Myocyte (in vitro differentiated cells): ENCODE measurements around the gene NDUFA12. TPM values are rescaled to one million over a fixed set of nuclear protein-coding genes. Genes with fewer than 3 reads are reported as not detected.
"Not testable (repeated sequence)": the region's sequence is repeated elsewhere in the genome, so short reads cannot be mapped to it uniquely, and the experiment has no call there.

Source experiments
- DNase-seq: peaks from one replicate; pipeline ENCODE4 v3.0.0-alpha.2; 2012; ENCODE audit warnings: low read depth
- polyA plus RNA-seq: library from polyadenylated mRNA; unstranded; fragments of >200 nt; gene quantifications from one replicate; pipeline ENCODE4 v1.2.1, GENCODE V29; 2012; ENCODE audit warnings: missing spikeins
- total RNA-seq: library from RNA; depleted of rRNA; stranded (reverse); fragments of >200 nt; gene quantifications from 2 replicates; pipeline ENCODE4 v1.2.3, GENCODE V29; 2014

NDUFA12 gene
- 254 and 256 TPM in 2 replicates for total RNA-seq
- polyA plus RNA-seq: 137 TPM

DNA sequence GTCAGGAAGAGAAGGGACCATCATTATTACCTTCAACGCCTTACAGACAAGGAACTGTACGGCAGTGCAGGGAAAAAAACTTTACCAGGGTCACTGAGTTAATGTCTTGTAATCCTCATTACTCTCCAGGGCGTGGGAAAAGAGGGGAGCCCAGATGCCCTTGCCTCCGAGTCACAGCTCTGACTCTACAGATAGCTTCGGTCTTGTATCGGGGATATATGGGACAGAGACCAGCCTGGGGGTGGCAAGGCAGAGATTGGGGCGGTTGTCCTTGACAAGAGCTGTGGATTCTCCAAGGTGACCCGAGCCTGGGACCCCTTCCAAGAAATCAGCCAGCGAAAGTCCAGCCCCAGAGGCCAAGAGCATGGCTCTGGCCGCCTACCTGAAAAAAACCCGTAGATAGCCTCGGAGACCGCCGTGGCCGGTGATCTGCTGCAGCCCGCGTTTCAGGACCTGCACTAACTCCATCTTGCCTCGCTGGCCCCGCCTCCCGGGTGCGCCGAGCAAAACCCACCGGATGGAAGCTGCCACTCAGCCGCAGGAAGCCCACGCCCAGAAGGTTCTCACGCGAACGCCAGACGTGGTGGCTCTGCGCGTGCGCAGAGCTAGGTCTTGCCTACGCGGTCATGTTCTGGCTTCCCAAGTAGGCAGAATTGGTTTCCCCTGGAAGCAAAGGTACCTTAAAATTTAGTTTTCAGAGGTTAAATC lies at the start of gene NDUFA12:
TSS of gene NDUFA12 (minus strand) at position 485 of the 708 bp plus-strand sequence. CDS start at position 468, 17 bp downstream.
- peak; percentile 98 for DNase-seq

DNA sequence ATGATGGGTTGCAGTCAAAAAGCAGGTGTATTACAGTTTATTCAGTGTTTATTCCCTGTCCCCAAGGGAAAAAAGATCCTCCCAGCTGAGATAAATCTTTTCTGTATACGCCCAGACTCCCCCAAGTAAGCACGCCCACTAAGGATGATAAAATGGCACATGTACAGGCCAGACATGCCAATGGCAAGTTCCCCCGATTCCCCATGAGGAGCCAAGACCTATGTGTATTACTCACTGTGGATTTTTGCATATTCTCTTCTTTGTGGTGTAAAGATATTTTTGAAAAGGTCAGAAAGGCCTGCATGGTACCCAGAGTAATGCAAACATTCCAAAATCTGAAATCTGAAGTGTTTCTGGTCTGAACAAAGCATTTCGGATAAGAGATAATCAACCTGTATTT lies 47.7 kb upstream of the NDUFA12 start:
- no peak for DNase-seq

DNA sequence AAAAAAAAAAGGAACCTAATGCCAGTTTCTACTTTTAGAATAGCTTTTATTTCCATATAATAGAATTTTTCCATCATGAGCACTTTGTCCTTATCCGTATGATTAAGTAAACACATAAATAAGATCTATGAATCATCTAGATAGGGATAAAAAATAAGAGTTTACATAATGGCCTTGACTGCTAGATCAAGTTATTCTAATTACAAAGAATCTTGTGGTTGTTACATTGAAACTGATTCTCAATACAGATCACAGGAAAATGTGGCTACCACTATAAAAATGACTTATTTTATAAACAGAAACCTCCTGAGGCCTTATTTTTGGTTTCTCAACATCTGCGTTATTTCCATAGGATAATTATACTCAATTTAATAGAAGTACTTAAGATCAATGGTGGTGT lies 34.4 kb upstream of the NDUFA12 start:
- no peak for DNase-seq

DNA sequence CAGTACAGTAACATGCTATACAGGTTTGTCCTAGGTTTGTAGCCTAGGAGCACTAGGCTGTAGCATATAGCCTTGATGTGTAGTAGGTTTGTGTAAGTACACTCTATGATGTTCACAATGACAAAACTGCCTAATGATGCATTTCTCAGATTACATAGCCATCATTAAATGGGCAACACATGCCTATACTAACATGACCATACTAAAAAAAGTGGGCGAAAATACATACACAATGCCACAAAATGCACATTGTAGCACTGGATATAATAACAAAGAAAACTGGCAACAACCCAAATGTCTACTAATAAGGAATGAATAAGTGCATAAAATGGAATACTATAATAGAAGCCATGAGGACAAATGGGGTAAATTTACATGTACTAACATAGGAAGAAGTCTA lies 31.3 kb upstream of the NDUFA12 start:
- DNase-seq: no peak

DNA sequence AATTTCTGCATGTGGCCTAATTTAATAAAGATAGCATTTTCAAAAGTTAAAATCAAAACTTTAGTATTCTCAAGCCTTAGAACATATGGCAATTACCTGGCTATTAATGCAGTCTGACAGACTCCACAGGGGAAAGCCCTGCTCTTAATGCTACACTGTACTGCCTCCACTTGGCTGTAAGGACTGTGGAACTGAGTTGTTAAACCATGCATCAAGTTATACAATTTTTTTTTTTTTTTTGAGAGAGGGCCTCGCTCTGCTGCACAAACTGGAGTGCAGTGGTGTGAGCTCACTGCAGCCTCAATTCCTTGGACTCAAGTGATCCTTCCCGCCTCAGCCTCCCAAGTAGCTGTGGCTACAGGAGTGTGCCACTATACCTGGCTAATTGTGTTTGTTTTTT lies 19.0 kb upstream of the NDUFA12 start:
- DNase-seq: no peak

DNA sequence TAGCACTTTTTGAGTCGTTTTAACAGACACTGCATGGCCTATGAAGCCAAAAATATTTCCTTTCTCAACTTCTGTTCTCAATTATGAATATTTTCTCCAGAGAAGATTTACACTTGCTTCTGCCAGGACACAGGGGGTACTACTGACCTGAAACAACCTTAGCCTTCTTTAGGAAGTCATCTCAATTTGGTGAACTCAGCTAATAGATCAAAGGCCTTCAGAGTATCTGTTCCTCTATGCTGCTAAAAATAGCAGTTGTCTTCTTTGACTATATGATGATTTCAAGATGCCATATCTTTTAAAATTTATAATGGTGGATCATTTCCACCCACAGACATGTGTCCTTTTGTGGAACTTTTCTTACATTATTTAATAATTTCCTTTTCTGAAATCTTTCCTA lies 14.0 kb upstream of the NDUFA12 start:
- no peak for DNase-seq

DNA sequence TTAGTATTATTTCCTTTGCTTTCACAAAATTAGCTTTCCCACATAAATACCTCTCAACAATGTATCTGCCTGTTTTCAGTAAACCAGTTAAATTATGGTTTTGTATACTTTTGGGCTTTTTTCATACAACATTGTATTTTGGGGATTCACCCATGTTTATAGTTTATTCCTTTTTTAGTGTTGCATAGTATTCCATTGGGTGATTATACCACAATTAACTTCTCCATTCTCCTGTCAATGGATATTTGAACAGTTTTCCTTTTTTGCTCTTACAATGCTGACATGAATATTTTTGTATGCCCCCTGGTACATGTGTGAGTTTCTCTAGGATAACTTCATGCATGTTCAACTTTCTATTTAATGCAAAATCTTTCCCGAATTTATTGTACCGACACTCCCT lies 12.6 kb upstream of the NDUFA12 start:
- DNase-seq: no peak

DNA sequence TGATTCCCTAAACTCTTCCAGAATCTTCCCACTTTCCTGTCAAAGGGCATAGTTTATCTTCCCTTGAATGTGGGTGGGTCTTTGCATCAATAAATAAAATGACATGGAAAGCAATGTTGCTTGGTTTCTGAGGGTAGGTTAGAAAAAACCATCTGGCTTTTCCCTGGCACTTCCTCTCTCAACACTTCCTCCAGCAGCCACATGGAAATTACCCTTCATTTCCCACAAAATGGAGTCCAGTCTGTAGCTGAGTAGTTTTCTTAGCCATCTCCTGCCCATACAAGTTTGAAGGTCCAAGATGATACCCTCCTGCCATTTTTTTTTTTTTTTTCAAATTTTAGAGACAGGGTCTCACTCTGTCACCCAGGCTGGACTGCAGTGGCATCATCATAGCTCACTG lies 11.1 kb upstream of the NDUFA12 start:
- DNase-seq: no peak

DNA sequence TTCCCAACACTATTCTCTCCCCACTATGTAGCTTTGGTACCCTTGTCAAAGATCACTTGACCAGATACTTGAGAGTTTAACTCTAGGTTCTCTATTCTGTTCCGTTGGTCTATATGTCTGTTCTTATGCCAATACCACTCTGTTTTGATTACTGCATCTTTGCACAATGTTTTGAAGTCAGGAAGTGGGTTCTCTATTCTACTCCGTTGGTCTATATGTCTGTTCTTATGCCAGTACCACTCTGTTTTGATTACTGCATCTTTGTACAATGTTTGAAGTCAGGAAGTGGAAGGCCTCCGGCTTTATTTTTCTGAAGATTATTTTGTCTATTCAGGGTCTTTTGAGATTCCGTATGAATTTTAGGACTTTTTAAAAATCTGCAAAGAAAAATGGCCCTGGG lies 2.7 kb upstream of the NDUFA12 start:
- DNase-seq: no peak

DNA sequence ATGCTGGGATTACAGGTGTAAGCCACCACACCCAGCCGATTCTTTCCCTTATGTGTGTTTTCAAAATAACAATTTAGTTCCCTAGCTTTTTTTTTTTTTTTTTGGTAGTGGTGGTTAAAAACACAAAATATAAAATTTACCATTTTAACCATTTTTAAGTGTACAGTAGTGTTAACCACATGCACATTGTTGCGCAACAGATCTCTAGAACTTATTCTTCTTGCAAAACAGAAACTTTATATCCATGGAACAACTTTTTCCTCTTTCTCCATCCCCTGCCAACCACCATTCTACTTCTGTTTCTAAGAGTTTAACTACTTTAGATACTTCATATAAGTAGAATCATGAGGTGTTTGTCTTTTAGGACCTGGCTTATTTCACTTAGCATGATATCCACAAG lies 1.1 kb upstream of the NDUFA12 start:
- peak; percentile 6 for DNase-seq

DNA sequence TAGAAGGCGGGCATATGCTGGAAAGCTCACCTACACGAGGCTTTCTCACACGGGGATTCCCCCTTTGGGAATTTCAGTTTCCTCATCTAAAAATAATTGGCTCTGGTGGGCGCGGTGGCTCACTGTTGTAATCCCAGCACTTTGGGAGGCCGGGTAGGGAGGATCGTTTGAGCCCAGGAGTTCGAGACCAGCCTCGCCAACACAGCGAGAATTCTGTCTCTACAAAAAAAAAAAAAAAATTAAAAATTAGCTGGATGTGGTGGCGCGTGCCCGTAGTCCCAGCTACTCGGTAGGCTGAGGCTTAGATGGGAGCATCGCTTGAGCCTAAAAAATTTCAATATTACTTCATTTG lies 400 bp upstream of the NDUFA12 start:
- no peak for DNase-seq

DNA sequence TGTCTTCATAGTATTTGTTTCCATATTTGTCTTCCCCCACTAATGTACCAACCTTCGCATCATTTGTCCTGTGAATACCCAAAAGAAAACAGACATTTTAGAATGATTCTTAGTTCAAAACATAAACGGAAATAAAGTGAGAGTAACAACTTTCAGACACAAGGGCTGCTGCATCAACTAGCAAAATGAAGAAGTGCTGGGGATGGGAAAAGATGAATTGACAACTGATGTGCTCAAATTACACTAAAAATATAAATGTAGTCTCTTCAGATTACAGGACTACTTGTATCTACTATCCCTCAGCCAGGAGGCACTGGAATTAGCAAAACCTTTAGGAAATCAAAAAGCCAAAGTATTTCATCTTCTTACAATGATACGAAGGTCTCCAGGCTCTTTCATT lies 743 bp downstream of the NDUFA12 start:
- peak; percentile 14 for DNase-seq

DNA sequence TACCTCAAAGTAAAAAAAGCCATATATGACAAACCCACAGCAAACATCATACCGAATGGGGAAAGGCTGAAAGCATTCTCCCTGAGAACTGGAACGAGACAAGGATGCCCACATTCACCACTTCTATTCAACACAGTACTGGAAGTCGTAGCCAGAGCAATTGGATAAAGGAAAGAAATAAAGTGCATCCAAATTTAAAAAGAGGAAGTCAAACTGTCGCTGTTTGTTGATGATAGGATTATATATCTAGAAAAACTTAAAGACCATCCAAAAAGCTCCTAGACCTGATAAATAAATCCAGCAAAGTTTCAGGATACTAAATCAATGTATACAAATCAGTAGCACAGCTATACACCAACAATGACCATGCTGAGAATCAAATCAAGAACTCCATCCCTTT lies 5.2 kb downstream of the NDUFA12 start:
- DNase-seq: no peak

DNA sequence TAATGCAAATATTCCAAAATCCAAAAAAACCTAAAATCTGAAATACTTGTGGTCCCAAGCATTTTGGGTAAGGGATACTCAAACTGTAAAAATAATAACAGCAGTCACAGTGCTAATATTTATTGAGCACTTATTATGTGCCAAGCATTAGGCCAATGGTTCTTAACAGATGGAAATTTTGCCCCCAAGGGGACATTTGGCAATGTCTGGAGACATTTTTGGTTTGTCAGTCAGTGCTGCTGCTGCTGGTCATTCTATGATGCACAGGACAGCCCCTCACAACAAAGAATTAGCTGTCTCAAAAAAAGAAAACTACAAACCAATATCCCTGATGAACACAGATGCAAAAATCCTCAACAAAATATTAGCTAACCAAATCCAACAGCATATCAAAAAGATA lies 5.8 kb downstream of the NDUFA12 start:
- no peak for DNase-seq

DNA sequence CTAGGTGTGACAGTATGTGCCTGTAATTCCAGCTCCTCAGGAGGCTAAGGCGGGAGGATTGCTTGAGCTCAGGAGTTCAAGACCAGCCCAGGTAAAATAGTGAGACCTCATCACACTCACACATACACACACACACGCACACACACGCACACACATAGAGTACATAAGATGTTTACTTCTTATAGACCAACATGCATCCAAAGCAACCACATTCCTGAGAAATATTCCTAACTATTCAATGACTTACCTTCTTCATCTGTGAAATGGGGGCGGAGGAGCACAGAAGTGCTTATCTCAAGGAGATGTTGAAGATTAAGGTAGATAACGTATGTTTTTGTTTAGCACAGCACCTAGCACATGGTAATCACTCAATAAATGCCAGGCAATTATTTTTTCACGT lies 6.4 kb downstream of the NDUFA12 start:
- DNase-seq: no peak

DNA sequence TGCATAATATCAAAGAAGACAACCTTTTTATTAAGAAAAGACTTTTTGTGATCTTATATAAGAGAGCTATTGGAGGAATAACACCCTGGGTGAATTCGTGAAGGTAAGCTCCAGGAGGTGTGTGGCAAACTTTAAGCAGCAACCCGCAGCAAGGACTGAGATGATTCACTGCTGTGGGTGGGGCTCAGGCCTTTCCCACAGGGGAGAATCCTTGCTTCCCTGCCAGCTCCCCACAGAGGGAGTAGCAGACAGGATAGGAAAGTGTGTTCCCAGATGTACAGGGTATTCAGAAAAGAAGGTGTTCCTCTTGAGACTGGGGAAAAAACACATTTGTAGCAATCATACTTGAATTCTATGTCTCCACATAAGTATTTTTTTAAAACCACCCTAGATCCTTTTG lies 9.2 kb downstream of the NDUFA12 start:
- peak; percentile 68 for DNase-seq

DNA sequence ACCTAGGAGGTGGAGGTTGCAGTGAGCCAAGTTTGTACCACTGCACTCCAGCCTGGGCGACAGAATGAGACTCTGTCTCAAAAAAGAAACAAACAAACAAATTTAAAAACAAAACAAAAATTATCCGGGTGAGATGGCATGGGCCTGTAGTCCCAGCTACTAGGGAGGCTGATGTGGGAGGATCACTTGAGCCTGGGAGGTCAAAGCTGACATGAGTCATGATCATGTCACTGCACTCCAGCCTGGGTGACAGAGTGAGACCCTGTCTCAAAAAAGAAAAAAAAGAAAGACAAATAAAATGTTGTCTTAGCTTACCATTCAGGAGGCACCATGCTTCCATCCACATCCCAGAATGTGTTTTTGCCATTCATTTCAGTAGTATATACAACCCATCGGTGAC lies 9.6 kb downstream of the NDUFA12 start:
- not testable (repeated sequence) for DNase-seq

DNA sequence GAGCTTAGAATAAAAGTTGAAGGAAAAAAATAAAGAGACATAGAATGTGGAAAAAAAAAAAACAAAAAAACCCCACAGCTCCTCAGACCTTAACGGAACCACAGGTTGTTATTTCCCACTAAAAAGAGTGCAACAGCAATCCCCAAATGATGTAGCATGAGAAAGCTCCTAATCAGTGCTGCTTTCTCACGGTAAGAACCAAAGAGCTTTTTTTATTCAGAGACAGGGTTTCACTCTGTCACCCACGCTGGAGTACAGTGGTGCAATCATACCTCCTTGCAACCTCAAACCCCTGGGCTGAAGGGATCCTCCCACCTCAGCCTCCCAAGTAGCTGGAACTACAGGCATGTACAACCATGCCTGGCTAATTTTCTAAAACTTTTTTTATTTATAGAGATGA lies 13.3 kb downstream of the NDUFA12 start:
- DNase-seq: no peak

DNA sequence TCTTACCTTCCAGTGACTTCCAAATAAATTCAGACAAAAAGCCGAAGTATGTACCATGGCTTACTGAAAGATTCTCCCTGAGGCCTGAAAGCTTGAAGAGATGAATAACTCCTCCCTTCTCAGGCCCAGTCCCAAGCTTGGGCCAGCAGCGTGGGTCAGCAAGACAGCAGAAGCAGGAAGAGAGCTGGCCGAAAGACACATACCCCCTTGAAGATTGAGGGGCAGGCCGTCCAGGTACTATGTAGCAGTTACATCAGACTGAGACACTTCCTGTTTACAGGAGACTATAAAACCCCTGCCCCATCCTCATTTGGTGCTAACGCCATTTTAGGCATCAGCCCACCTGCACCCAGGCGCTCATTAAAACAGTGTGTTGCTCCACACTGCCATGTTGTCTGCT lies 15.0 kb downstream of the NDUFA12 start:
- no peak for DNase-seq

DNA sequence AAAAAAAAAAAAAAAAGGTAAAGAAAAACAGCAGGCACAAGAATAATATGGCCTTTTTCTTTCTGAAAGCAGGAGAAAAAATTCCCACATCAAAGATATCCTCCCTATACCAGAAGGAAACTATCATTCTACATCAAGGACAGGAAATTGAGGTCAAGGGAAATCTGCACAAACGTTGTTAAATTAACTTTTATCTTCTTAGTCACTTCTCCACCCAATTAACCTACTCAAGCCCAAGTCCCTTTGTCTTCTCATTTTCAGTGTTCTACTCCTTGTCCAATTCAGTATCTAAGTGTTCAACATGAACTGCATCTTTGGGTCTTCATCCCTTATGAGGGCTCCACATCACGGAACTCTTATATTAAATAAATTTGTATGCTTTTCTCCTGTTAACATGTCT lies 15.7 kb downstream of the NDUFA12 start:
- DNase-seq: no peak

DNA sequence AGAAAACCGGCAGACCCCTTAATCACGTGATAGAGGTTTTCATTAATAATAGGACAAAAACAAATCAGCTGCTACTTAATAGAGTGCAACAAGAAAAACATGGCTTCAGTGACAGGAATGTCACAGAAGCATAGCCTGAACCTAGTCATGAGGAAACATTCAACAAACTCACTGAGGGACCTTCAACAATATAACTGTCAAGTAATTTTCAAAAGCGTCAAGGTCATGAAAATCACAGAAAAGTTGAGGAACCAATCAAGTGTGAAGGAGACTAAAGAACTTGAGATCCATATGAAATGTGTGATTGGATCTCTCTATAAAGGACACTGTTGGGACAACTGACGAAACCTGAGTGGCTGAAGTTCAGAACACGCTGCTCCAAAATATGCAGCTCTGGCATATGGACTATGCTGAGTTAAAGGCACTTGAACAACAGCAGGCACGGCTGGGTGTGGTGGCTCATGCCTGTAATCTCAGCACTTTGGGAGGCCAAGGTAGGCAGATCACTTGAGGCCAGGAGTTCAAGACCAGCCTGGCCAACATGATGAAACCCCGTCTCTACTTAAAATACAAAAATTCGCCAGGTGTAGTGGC lies 16.3 kb downstream of the NDUFA12 start:
- no peak for DNase-seq

DNA sequence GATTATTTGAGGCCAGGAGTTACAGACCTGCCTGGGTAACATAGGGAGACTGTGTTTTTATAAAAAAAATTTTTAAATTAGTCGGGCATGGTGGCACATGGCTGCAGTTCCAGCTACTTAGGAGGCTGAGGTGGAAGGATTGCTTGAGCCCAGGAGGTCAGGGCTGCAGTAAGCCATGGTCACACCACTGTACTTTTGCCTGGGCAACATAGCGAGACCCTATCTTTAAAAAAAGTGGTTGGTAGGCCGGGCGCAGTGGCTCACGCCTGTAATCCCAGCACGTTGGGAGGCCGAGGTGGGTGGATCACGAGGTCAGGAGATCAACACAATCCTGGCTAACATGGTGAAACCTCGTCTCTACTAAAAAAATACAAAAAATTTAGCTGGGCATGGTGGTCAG lies 18.4 kb downstream of the NDUFA12 start:
- not testable (repeated sequence) for DNase-seq

DNA sequence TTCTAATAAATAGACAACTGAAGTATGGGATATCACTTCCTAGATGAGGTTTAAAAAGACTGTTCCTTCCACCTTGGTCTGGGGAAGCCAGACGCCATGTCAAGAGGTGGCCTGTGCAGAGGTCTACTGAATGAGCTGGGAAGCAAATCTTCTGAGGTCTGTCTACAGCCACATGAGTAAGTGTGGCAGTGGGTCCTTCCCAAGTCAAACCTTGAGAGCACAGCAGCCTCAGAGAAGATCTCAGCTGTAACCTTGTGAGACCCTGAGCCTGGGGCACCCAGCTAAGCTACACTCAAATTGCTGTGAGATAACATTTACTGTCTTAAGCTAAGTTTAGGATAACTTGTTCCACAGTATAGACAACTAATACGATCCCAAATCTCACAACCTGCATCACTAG lies 20.2 kb downstream of the NDUFA12 start:
- DNase-seq: no peak
